ENCODE data around the gene ASIC5.

GRCh38 chr4:155899891-155900290 is 33.8 kb upstream of the ASIC5 start:
- TF ChIP-seq POLR2AphosphoS5 (IDR thresholded peaks at IDR 0.05) (no peak), EP300 (IDR thresholded peaks at IDR 0.05) (no peak)

All from esophagus muscularis mucosa (tissue), 3 donors.